Bronchial epithelial cell (primary cell): ENCODE results near the gene PREX1. TPM values are rescaled to one million over a fixed set of nuclear protein-coding genes. Genes with fewer than 3 reads are reported as not detected.

Experiments
- DNase-seq: peaks from one replicate; pipeline ENCODE4 v3.0.0-alpha.2; 2010; ENCODE audit warnings: low read depth
- FAIRE-seq: peaks from 2 replicates; lab custom pipeline; 2011; peaks lifted over from hg19 to GRCh38; lab: Jason Lieb, UNC
- H3K27me3 ChIP-seq: 2 replicates; pipeline ENCODE4 v1.5.1; 2011; ENCODE audit warnings: low read length; ENCODE audit not compliant: control insufficient read depth, insufficient read depth
- H3K36me3 ChIP-seq: 2 replicates; pipeline ENCODE4 v1.5.1; 2011; ENCODE audit warnings: low read length; ENCODE audit not compliant: control insufficient read depth, insufficient read depth
- H3K4me3 ChIP-seq: 2 replicates; pipeline ENCODE4 v1.5.1; 2011; ENCODE audit warnings: mild to moderate bottlenecking, low read depth, low read length, control low read depth
- total RNA-seq: library from RNA; depleted of rRNA; stranded (reverse); fragments of >200 nt; gene quantifications from 2 replicates; pipeline ENCODE4 v1.2.1, GENCODE V29; 2014
- TF ChIP-seq, protein P1 (sequence below): IDR thresholded peaks from 2 replicates; pipeline ENCODE4 v1.5.1; 2011; ENCODE audit warnings: mild to moderate bottlenecking, moderate library complexity, low read length, control low read depth, inconsistent platforms; ENCODE audit not compliant: insufficient read depth, severe bottlenecking

Gene PREX1
- total RNA-seq, 1 donor from 2014 or later = under 0.01 TPM

DNA sequence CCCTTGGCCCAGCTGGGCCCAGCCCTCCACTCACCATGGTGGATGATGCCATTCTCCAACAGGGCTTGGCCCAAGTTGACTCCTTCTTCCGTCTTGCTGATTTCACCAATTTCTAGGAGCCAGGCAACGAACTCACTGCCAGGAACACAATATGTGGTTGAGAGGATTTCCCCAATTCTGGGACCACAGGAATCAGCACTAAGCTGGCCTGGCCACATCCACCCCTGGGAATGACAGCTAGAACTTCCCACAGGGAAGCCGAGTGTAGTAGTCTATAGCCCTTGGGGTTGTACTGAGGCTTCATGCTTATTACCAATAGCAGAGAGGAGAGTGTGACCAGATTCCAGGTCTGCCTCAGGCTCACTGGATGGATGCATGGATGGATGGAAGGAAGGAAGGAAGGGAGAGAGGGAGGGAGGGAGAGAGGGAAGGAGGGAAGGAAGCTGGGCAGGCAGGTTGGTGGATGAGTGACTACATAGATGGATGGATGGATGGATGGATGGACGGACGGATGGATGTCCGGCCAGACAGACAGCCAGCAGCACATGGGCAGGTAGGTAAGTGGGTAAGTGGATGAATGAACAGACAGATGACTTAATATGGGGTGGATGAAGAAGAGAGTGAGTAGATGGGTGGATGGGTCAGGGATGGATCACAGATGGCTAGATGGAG lies 146.5 kb downstream of the PREX1 start:
- TF ChIP-seq, protein P1, sequence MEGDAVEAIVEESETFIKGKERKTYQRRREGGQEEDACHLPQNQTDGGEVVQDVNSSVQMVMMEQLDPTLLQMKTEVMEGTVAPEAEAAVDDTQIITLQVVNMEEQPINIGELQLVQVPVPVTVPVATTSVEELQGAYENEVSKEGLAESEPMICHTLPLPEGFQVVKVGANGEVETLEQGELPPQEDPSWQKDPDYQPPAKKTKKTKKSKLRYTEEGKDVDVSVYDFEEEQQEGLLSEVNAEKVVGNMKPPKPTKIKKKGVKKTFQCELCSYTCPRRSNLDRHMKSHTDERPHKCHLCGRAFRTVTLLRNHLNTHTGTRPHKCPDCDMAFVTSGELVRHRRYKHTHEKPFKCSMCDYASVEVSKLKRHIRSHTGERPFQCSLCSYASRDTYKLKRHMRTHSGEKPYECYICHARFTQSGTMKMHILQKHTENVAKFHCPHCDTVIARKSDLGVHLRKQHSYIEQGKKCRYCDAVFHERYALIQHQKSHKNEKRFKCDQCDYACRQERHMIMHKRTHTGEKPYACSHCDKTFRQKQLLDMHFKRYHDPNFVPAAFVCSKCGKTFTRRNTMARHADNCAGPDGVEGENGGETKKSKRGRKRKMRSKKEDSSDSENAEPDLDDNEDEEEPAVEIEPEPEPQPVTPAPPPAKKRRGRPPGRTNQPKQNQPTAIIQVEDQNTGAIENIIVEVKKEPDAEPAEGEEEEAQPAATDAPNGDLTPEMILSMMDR = no peak
- no peak for FAIRE-seq
- no peak for DNase-seq
- Histone ChIP-seq H3K36me3 (no peaks in the 10 kb centered on the region), H3K4me3 (no peak overlapping the region), H3K27me3 (peaks cover 2% of the 10 kb centered on the region)

DNA sequence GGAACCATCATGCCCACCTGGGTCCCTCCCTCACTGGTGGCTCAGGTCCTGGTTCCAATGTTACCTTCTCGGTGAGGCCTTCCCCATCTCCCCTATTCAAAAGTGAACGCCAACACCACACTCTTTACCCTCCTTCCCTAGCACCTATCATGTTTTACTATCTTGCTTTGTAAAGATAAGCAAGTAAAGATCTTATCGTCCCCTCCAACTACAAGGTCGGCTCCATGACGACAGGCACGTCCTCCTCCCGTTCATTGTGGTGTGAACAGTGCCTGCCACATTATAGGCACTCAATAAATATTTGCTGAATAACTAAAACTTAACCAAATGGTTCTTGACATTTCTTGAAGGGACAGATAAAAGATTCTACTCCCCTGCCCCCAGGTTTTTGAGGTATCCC lies 147.1 kb downstream of the PREX1 start:
- DNase-seq = no peak

GRCh38 chr20:48679599-48679998 lies 148.2 kb downstream of the PREX1 start:
- DNase-seq (no peak), FAIRE-seq (no peak)
- TF ChIP-seq, protein P1 = no peak
- no peak overlapping the region for H3K4me3 ChIP-seq
- peaks cover 2% of the 10 kb centered on the region for H3K27me3 ChIP-seq
- no peaks in the 10 kb centered on the region for H3K36me3 ChIP-seq

More for the DNA sequence above, 147.1 kb downstream of the PREX1 start:
- H3K4me3 ChIP-seq = no peak overlapping the region
- TF ChIP-seq, protein P1 = no peak
- no peaks in the 10 kb centered on the region for H3K36me3 ChIP-seq
- no peak for FAIRE-seq
- H3K27me3 ChIP-seq = peaks cover 2% of the 10 kb centered on the region

GRCh38 chr20:48679011-48679410 lies 148.8 kb downstream of the PREX1 start:
- FAIRE-seq = no peak
- DNase-seq = no peak
- no peaks in the 10 kb centered on the region for H3K36me3 ChIP-seq
- TF ChIP-seq, protein P1 = no peak
- H3K27me3 ChIP-seq = peaks cover 2% of the 10 kb centered on the region
- no peak overlapping the region for H3K4me3 ChIP-seq

- no peak for FAIRE-seq
- TF ChIP-seq, protein P1 = no peak
- Histone ChIP-seq H3K36me3 (no peaks in the 10 kb centered on the region), H3K27me3 (no peaks in the 10 kb centered on the region), H3K4me3 (no peak overlapping the region)
- no peak for DNase-seq
These were observed 149.4 kb downstream of the PREX1 start for GRCh38 chr20:48678421-48678820.

DNA sequence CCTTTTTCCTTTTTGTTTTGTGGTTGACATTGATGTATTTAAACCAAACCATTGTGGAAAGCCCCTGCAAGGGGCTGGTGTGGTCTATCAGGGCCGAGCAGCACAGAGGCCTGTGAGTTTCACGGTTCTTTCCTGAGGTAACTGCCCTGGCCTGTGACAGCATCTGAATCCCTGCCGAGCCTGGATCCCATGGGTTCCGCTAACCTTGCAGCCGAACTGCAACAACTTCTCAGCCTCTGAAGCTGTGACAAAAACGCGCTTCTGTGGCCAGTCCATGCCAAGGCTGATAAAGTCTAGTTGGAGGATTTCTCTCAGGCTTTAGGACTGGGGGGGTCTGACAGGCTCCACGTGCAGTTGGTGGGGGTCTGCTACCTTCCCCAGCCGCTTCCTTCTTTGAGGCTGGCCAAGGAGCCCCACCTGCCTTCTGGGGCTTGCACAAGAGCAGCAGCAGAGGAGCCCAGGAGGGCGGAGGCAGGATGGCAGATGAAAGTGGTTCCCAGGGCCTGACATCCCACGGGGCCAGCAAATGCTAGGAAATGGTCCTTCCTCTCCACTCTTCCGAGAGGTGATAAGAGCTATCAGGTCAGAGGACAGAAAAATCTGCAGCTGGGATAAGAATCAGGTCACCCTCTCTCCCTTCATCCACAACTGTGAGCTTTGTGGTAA lies 150.9 kb downstream of the PREX1 start:
- H3K4me3 ChIP-seq = no peak overlapping the region
- TF ChIP-seq, protein P1 = no peak
- H3K36me3 ChIP-seq = no peaks in the 10 kb centered on the region
- DNase-seq (no peak), FAIRE-seq (no peak)
- H3K27me3 ChIP-seq = no peaks in the 10 kb centered on the region
